T-helper 2 cell (primary cell): ENCODE data around the gene HMSD.
"Not testable (repeated sequence)": the region's sequence is repeated elsewhere in the genome, so short reads cannot be mapped to it uniquely, and the experiment has no call there.

Source experiments
- DNase-seq, 5 experiments: peaks; one replicate each; pipeline versions ENCODE4 v3.0.0 to v3.0.0-alpha.2; 2012 to 2022
- total RNA-seq, 2 donors: gene quantifications; one replicate each; lab custom pipeline; 2026; lab: John Stamatoyannopoulos, UW

Gene HMSD
- 0 to 0.07 reads per million in 2 donors for total RNA-seq

- peak in 4 of 5 experiments; percentile 40 to 55 (median 49) for DNase-seq
Observed at GRCh38 chr18:63949068-63949737, at the start of gene HMSD. HMSD (plus strand) TSS chr18:63949301; CDS start chr18:63953456, 4,155 bp downstream.

- DNase-seq, result no peak
Observed at GRCh38 chr18:63903851-63904570, 45.1 kb upstream of the HMSD start.

DNA sequence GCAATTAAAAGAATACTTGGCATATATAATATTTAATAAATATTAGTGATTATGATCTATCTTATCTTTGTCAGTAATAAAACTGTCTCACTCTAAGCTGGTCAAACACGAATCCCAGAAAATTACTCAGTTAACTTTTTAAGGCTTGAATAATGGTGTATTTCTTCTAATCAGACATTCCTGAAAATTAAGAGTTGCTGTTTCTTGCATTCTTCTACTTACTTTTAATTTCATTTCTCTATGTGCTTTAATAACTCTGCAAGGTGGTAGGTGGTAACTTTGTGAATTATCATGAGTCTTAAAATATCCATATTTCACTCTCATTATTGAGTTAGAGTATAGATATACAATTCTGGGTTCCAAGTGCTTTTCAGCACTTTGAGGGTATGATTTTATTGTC, 44.4 kb upstream of the HMSD start:
- no peak for DNase-seq

GRCh38 chr18:63905361-63905760, 43.7 kb upstream of the HMSD start:
- no peak for DNase-seq

DNA sequence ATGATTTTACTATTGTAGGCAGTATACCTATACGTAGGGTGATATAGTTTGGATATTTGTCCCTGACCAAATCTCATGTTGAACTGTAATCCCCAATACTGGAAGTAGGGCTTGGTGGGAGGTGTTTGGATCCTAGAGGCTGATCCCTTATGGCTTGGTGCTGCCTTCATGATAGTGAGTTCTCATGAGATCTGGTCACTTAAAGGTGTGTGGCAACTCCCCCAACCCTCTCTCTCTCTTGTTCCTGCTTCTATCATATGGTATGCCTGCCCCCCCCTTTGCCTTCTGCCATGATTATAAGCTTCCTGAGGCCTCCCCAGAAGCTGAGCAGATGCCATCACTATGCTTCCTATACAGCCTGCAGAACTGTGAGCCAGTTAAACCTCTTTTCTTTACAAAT, 43.0 kb upstream of the HMSD start:
- no peak for DNase-seq

GRCh38 chr18:63907664-63908063, 41.4 kb upstream of the HMSD start, which contains the start of gene SERPINB10:
SERPINB10 (plus strand) TSS chr18:63907958; CDS start chr18:63915511, 7,553 bp downstream.
- no peak for DNase-seq

DNA sequence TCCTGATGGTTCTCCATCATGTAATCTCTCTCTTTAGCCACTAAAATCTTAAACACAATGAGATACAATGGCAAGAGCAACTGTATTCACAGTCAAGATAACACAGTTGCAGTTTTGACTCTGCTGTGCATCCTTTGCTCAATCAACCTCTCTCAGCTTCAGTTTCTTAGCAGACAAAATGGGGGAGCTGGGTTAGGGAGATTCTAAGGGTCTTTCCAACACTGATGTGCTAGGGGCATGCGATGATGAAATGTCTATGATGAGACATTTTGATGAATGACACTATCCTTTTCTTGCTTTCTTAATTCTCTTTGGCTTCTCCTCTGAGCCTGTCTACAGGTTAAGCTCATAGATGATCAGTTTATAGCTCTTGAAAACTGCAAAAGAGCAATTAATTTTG, 40.2 kb upstream of the HMSD start:
- no peak for DNase-seq

GRCh38 chr18:63909870-63910269, 39.2 kb upstream of the HMSD start:
- no peak for DNase-seq

DNA sequence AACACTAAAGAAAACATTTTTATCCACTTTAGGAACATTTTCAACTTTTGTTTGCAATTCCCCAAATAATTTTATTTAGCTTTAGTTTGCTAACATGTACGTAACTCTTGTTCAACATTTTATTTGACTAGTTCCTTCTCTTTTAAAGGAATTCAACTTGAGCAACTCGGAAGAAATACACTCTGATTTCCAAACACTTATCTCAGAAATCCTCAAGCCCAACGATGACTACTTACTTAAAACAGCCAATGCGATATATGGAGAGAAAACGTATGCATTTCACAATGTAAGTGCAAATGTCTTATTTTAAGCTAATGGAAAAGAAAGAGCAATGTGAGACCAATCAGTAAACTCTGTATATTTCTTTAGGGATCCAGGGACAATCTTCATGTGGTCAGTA, 31.3 kb upstream of the HMSD start:
- no peak for DNase-seq

DNA sequence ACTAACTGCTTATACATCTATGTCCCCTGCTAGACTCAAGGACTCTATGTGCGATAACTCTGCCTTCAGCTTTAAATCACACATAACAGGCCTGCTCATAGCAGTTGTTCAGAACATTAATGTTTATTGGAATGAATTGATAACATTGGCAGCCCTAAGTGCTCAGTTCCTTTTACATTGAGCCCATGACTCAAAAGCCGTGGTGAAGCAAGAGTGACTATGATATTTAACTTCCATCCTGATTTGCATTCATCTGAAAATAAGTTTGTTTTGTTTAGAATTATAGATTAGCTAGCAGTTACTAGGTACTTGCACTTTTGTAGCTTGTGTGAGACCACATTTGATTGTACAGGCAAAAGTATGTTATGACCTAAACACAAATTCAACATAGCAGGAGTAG, 27.1 kb upstream of the HMSD start:
- no peak for DNase-seq

DNA sequence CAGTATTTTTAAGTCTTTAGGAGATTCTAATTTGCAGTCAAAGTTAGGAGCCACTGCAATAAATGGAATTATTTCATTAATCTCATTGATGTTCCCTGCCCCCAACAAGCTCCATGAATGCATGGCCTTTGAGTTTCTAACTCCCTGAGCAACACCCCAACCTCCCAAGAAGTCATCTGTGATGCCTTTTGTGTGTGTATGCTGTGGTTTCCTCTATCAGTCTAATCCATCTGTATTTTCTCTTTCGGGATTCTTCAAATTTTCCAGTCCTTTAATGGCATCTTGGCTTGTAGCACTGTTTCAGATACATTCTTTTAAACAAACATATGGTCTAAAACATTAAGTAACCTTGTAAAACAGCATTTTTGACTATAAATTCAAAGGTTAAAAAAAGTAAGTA, 24.6 kb upstream of the HMSD start:
- DNase-seq, result no peak

DNA sequence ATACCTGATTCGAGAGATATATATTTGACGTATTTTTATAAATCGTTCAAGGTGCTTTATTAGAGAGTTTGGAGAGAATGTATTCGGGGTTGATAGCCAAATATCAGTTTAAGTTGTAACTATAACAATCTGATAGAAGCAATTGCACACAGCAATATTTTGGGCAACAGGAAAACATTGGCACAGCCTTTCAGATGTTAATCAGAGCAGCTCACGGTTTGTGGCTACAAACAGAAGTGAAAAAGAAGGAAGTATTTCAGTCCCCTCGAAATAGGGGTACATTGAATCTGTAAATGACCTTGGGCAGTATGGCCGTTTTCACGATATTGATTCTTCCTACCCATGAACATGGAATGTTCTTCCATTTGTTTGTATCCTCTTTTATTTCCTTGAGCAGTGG, 20.8 kb upstream of the HMSD start:
- no peak for DNase-seq

DNA sequence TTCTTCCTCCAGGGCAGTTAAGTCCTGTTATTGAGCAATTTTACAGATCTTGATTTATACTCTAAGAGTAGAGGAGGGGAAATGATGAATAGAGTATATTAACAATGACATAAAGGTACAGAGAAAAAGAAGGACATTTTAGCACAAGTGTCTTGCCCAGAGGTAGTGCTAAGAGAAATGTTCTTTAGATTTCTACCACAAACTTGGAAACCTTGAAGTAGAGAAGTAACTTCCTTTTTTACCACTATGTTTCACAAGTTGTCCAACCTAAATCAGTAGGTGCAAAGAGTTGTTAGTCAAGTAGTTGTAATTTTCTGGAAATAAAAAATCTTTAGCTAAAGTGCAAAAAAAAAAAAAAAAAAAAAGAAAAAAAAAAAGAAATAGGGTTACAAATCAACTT, 19.7 kb upstream of the HMSD start:
- DNase-seq, result not testable (repeated sequence)

GRCh38 chr18:63930773-63931354, 18.2 kb upstream of the HMSD start:
- DNase-seq, result no peak

GRCh38 chr18:63936156-63936931, 12.8 kb upstream of the HMSD start:
- peak in 4 of 5 experiments; percentile 27 to 73 (median 43) for DNase-seq

DNA sequence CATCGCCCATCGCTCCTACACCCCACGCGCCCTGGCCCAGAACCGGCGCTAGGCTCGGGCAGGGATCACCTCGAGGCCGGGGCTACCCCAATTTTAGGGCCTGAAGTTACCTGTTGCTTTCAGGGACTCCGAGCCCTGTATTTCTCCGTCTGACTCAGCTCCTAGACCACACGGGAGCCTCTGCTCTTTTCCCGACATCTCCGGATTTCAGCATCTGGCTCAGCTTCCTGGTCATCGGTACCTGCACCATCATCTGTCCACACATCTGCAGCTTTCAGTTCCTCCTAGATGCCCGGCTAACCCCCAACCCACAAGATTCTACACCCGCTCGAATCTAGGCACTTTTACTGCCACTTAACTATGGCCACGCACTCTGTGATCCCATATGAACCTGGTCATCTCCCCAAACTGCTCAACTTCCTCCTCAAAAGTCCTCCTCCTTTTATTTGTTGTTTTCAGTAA, 12.1 kb upstream of the HMSD start:
- no peak for DNase-seq

GRCh38 chr18:63940008-63940407, 9.1 kb upstream of the HMSD start:
- DNase-seq, result no peak

DNA sequence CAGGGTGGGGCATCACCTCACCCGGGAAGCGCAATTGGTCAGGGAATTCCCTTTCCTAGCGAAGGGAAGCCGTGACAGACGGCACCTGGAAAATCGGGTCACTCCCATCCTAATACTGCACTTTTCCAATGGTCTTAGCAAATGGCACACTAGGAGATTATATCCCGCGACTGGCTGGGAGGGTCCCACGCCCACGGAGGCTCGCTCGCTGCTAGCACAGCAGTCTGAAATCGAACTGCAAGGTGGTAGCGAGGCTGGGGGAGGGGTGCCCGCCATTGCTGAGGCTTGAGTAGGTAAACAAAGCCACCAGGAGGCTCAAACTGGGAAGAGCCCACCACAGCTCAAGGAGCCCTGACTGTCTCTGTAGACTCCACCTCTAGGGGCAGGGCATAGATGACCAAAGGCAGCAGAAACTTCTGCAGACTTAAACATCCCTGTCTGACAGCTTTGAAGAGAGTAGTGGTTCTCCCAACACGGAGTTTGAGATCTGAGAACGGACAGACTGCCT, 8.5 kb upstream of the HMSD start:
- not testable (repeated sequence) for DNase-seq

DNA sequence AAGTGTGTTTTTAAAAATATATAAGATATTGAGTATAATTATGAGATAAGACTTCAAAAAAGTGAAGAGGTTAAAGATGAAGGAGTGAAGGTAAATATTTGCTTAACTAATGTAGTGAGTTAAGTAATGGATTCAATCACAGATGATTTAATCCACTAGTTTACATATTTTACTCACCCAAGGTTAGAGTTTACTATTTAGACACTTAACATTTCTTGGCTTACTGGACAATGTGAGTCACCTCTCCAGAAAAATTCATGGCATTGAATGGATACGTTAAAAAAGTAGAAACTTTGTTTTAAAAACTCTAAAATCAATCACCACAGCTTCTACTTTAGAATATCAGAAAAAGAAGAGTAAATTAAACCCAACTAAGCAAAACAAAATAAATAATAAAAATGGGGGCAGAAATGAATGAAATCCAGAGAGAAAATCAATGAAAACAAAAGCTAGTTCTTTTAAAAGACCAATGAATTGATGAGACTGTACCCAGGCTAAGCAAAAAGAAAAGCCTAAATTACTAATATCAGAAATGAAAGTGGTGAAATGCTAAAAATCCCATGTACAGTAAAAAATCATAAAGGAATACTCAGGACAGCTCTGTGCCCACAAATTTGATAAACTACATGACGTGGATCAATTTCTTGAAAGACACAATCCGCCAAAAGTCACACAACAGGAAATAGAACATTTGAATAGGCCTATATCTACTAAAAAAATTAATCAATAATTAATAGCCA, 1.9 kb upstream of the HMSD start:
- DNase-seq, result no peak

GRCh38 chr18:63951302-63951705, 2.2 kb downstream of the HMSD start:
- DNase-seq, result peak in 1 of 5 experiments; percentile 48

DNA sequence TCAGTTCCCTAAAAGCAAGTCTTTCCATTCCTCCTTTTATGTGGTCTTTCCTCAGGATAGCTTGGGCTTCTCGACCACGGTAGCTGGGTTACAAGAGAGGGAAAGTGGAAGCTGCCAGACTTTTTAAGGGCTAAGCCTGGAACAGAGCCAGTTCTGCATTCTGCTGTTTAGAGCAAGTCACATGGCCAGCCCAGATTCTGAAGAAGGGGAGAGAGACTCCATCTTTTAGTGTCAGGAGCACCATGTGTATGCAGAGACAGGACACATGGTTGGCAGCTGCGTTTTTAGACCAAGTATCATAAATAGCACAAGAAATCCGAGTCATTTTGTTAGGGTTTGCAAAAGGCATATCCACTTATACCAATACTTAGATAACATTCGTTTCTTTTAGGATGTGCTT, 4.7 kb downstream of the HMSD start:
- no peak for DNase-seq

DNA sequence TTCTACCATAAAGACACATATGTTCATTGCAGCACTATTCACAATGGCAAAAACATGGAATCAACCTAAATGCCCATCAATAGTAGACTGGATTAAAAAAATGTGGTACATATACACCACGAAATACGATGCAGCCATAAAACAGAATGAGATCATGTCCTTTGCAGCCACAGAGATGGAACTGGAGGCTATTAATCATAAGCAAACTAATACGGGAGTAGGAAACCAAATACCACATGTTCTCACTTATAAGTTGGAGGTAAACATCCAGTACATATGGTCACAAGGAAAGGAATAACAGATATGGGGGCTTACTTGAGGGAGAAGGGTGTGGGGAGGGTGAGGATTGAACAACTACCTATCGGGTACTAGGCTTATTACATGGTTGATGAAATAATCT, 7.7 kb downstream of the HMSD start:
- DNase-seq, result no peak
